HCT116 (cell line): Measurements from ENCODE around the gene EDEM1. TPM values are rescaled to one million over a fixed set of nuclear protein-coding genes. Genes with fewer than 3 reads are reported as not detected.

Source experiments
- ATAC-seq: fragments of 200-7000 bp; cut with Tn5 transposase; 2 replicates; pipeline ENCODE4 v1.9.1; 2020; ENCODE audit warnings: mild to moderate bottlenecking, moderate library complexity
- BruUV-seq: library from RNA; stranded (reverse); fragments of 400-500 nt; replicated peaks from 2 replicates; lab custom pipeline; 2021; lab: Mats Ljungman, UMichigan
- CTCF ChIA-PET: fragments of 300-600 bp; sonication (Branson Sonifier 250); formaldehyde crosslinking; loops from one replicate; lab custom pipeline; 2021; ENCODE audit warnings: antibody characterized with exemption; lab: Charles Lee
- POLR2A ChIA-PET: fragments of 300-600, 350-600 bp; sonication (Branson Sonifier 250); formaldehyde crosslinking; loops from one replicate; lab custom pipeline; 2021; ENCODE audit warnings: antibody characterized with exemption; lab: Charles Lee
- RAD21 ChIA-PET, 2 experiments: fragments of 300-600 bp; sonication (Branson Sonifier 250); formaldehyde crosslinking; loops; one replicate each; lab custom pipeline; 2023; ENCODE audit warnings: low total read pairs in 2 of 2; ENCODE audit not compliant: uncharacterized antibody in 2 of 2, unreplicated experiment in 2 of 2, low non-redundant PET in 1 of 2; lab: Charles Lee
- DNase-seq: peaks from one replicate; pipeline ENCODE4 v3.0.0-alpha.2; 2010; ENCODE audit warnings: low read depth, low spot score
- H2AFZ ChIP-seq: fragments of 200-600 bp; shearing (Covaris generic), sonication (generic); 2 replicates; pipeline ENCODE4 v1.6.1; 2017; ENCODE audit warnings: low read depth, mixed run types, mixed read lengths, antibody characterized with exemption, low read length; ENCODE audit not compliant: poor library complexity, severe bottlenecking
- H3K27ac ChIP-seq: 2 replicates; pipeline ENCODE4 v1.5.1; 2012; ENCODE audit warnings: low read depth, low read length
- H3K27me3 ChIP-seq: fragments of 200-600 bp; sonication (generic); 2 replicates; pipeline ENCODE4 v1.6.1; 2016; ENCODE audit warnings: mixed run types, low read length, mixed read lengths; ENCODE audit not compliant: insufficient read depth
- H3K36me3 ChIP-seq, 2 experiments: fragments of 200-500 bp in 1 of 2; fragments of 200-600 bp in 1 of 2; sonication (Bioruptor generic) in 1 of 2; sonication (generic) in 1 of 2; 2 replicates each; pipeline versions ENCODE4 v1.5.1 to v1.6.1; 2014 to 2016; ENCODE audit warnings: low read length in 2 of 2, inconsistent platforms in 1 of 2, mixed read lengths in 1 of 2, mixed run types in 1 of 2; ENCODE audit not compliant: insufficient read depth in 2 of 2, control insufficient read depth in 1 of 2
- H3K4me1 ChIP-seq, 2 experiments: fragments of 200-600 bp in 1 of 2; sonication (generic) in 1 of 2; 2 replicates each; pipeline versions ENCODE4 v1.5.1 to v1.6.1; 2012 to 2017; ENCODE audit warnings: low read length in 2 of 2, inconsistent platforms in 1 of 2, mild to moderate bottlenecking in 1 of 2, mixed read lengths in 1 of 2, mixed run types in 1 of 2, moderate library complexity in 1 of 2; ENCODE audit not compliant: insufficient read depth in 2 of 2, control insufficient read depth in 1 of 2
- H3K4me2 ChIP-seq: fragments of 200-600 bp; sonication (generic); 2 replicates; pipeline ENCODE4 v1.6.1; 2017; ENCODE audit warnings: mixed run types, low read length, mixed read lengths
- H3K4me3 ChIP-seq, 2 experiments: fragments of 200-600 bp in 1 of 2; sonication (generic) in 1 of 2; replicated peaks in 1 of 2; 2 replicates each; pipeline ENCODE4 v1.5.1; 2011 to 2016; ENCODE audit warnings: low read length in 2 of 2, control low read depth in 1 of 2, low read depth in 1 of 2, mild to moderate bottlenecking in 1 of 2, mixed read lengths in 1 of 2, mixed run types in 1 of 2
- H3K79me2 ChIP-seq: fragments of 200-600 bp; sonication (generic); 2 replicates; pipeline ENCODE4 v1.6.1; 2017; ENCODE audit warnings: mild to moderate bottlenecking, mixed run types, low read length, moderate library complexity, mixed read lengths; ENCODE audit not compliant: insufficient read depth
- H3K9ac ChIP-seq: fragments of 200-600 bp; sonication (generic); 2 replicates; pipeline ENCODE4 v1.6.1; 2016; ENCODE audit warnings: low read length, mixed read lengths
- H3K9me2 ChIP-seq: fragments of 200-600 bp; sonication (generic), shearing (Covaris generic); 2 replicates; pipeline ENCODE4 v1.6.1; 2017; ENCODE audit warnings: mixed run types, mild to moderate bottlenecking, moderate library complexity; ENCODE audit not compliant: insufficient read depth
- H3K9me3 ChIP-seq, 2 experiments: fragments of 200-500 bp in 1 of 2; fragments of 200-600 bp in 1 of 2; sonication (Bioruptor generic) in 1 of 2; sonication (generic) in 1 of 2; 2 replicates each; pipeline ENCODE4 v1.6.1; 2014 to 2017; ENCODE audit warnings: low read length in 2 of 2, mixed read lengths in 2 of 2, inconsistent platforms in 1 of 2, low read depth in 1 of 2, mild to moderate bottlenecking in 1 of 2, mixed run types in 1 of 2, moderate library complexity in 1 of 2; ENCODE audit not compliant: control insufficient read depth in 1 of 2, insufficient read depth in 1 of 2
- H4K20me1 ChIP-seq: fragments of 200-600 bp; sonication (generic), shearing (Covaris generic); 2 replicates; pipeline ENCODE4 v1.6.1; 2017; ENCODE audit warnings: mixed run types, mild to moderate bottlenecking, moderate library complexity; ENCODE audit not compliant: insufficient read depth
- CBX3 ChIP-seq: IDR thresholded peaks from 2 replicates; pipeline ENCODE4 v1.6.1; 2012; ENCODE audit warnings: low read depth
- CEBPB ChIP-seq: IDR thresholded peaks from 2 replicates; pipeline ENCODE4 v1.6.1; 2012; ENCODE audit warnings: low read depth
- CTCF ChIP-seq, 3 experiments: fragments of 200-600 bp in 1 of 3; sonication (generic) in 1 of 3; IDR thresholded peaks in 2 of 3; conservative IDR thresholded peaks in 1 of 3; 2 replicates each; pipeline ENCODE4 v1.5.1; 2012 to 2017; ENCODE audit warnings: low read depth in 2 of 3, low read length in 2 of 3, antibody characterized with exemption in 1 of 3, borderline replicate concordance in 1 of 3, control low read depth in 1 of 3, mild to moderate bottlenecking in 1 of 3, mixed read lengths in 1 of 3, mixed run types in 1 of 3, moderate library complexity in 1 of 3; ENCODE audit not compliant: insufficient read depth in 1 of 3
- EGR1 ChIP-seq: IDR thresholded peaks from 2 replicates; pipeline ENCODE4 v1.6.1; 2012; ENCODE audit warnings: low read depth
- ELF1 ChIP-seq: IDR thresholded peaks from 2 replicates; pipeline ENCODE4 v1.6.1; 2012; ENCODE audit warnings: low read depth, borderline replicate concordance
- EZH2phosphoT487 ChIP-seq: fragments of 200-600 bp; IDR thresholded peaks from 2 replicates; pipeline ENCODE4 v1.6.1; 2018; ENCODE audit warnings: antibody characterized with exemption, borderline replicate concordance
- FOSL1 ChIP-seq: IDR thresholded peaks from 2 replicates; pipeline ENCODE4 v1.6.1; 2012; ENCODE audit warnings: low read depth
- JUND ChIP-seq: IDR thresholded peaks from 2 replicates; pipeline ENCODE4 v1.6.1; 2012
- POLR2A ChIP-seq: IDR thresholded peaks from 2 replicates; pipeline ENCODE4 v1.7.0; 2011; ENCODE audit warnings: borderline replicate concordance; ENCODE audit not compliant: insufficient read depth, insufficient read length; ENCODE audit errors: extremely low read depth
- POLR2AphosphoS5 ChIP-seq: IDR thresholded peaks from 2 replicates; pipeline ENCODE4 v1.6.1; 2011; ENCODE audit warnings: mild to moderate bottlenecking, low read depth, low read length, moderate library complexity
- RAD21 ChIP-seq: IDR thresholded peaks from 2 replicates; pipeline ENCODE4 v1.6.1; 2012; ENCODE audit warnings: low read depth, mild to moderate bottlenecking
- SIN3A ChIP-seq: IDR thresholded peaks from 2 replicates; pipeline ENCODE4 v1.6.1; 2012; ENCODE audit warnings: low read depth
- SRF ChIP-seq: IDR thresholded peaks from 2 replicates; pipeline ENCODE4 v1.6.1; 2012; ENCODE audit warnings: low read depth
- TCF7L2 ChIP-seq: IDR thresholded peaks from 2 replicates; pipeline ENCODE4 v1.7.0; 2011; ENCODE audit warnings: borderline replicate concordance, inconsistent platforms; ENCODE audit not compliant: insufficient read depth, insufficient read length; ENCODE audit errors: extremely low read depth
- YY1 ChIP-seq: IDR thresholded peaks from 2 replicates; pipeline ENCODE4 v1.6.1; 2011; ENCODE audit warnings: low read length, low read depth, moderate library complexity, mild to moderate bottlenecking; ENCODE audit not compliant: insufficient replicate concordance; ENCODE audit errors: extremely low read depth
- ZBTB33 ChIP-seq: IDR thresholded peaks from 2 replicates; pipeline ENCODE4 v1.6.1; 2011; ENCODE audit warnings: mild to moderate bottlenecking, low read length, moderate library complexity; ENCODE audit not compliant: insufficient replicate concordance; ENCODE audit errors: extremely low read depth
- ZFX ChIP-seq: fragments of 450-650 bp; IDR thresholded peaks from 2 replicates; pipeline ENCODE4 v1.6.1; 2017
- ZNF274 ChIP-seq: fragments of 200-500 bp; sonication (Bioruptor generic); IDR thresholded peaks from 2 replicates; pipeline ENCODE4 v1.6.1; 2014; ENCODE audit warnings: mild to moderate bottlenecking, low read depth, low read length, inconsistent platforms
- intact Hi-C: fragments of 100-400 bp; cut with micrococcal nuclease; formaldehyde crosslinking; loops from 2 replicates; pipeline ENCODE4 v1.10.0; 2022
- total RNA-seq: library from RNA; stranded (reverse); gene quantifications from one replicate; pipeline ENCODE4 v1.2.1, GENCODE V29; 2021; ENCODE audit not compliant: unreplicated experiment
- TF ChIP-seq, protein P1 (sequence below): IDR thresholded peaks from 2 replicates; pipeline ENCODE4 v1.6.1; 2012; ENCODE audit warnings: low read depth
- TF ChIP-seq, protein P2 (sequence below): IDR thresholded peaks from 2 replicates; pipeline ENCODE4 v1.6.1; 2012
- TF ChIP-seq, protein P3 (sequence below): IDR thresholded peaks from 2 replicates; pipeline ENCODE4 v1.6.1; 2012

The EDEM1 gene
- total RNA-seq, 1 experiment from 2014 or later: 23.7 TPM

GRCh38 chr3:5162102-5162501 is 25.4 kb upstream of the EDEM1 start:
- H3K27ac ChIP-seq: peak overlapping the region; percentile 26; the same call in 1 of the 2 replicates
- no peak overlapping the region for H2AFZ ChIP-seq
- peak overlapping the region in 1 of 2 experiments; percentile 5; a peak in 1 of 4 replicates for H3K4me3 ChIP-seq
- intact Hi-C loops: no loop called here
- RAD21 ChIA-PET: no interaction called here
- no peaks in the 10 kb centered on the region for H3K9me2 ChIP-seq
- POLR2A ChIA-PET: interaction anchor here (0.5 kb wide), 1 partner anchor 199 kb away, joined by 7 read pairs; no protein-coding TSS in a partner anchor
- peak; percentile 55 for DNase-seq
- peaks cover 36 to 42% of the 10 kb centered on the region in 2 experiments for H3K4me1 ChIP-seq
- peaks cover 92% of the 10 kb centered on the region for H3K79me2 ChIP-seq
- no peaks in the 10 kb centered on the region for H3K27me3 ChIP-seq
- no TSS peak for BruUV-seq
- peak overlapping the region; percentile 64 for H3K4me2 ChIP-seq
- H4K20me1 ChIP-seq: peaks cover 21% of the 10 kb centered on the region; the same call in 1 of the 2 replicates
- no peaks in the 10 kb centered on the region for H3K9me3 ChIP-seq
- CTCF ChIA-PET: no interaction called here
- ATAC-seq: peak; percentile 94
- H3K36me3 ChIP-seq: no peaks in the 10 kb centered on the region
- H3K9ac ChIP-seq: no peak overlapping the region; the same call in 1 of the 2 replicates
- TF ChIP-seq ZFX (no peak), JUND (peak; percentile 39; the same call in 1 of the 2 replicates), RAD21 (no peak), YY1 (no peak), POLR2AphosphoS5 (no peak), CEBPB (0 out of 2 replicates have a peak, but pooled peaks have one; percentile 7), ZBTB33 (no peak), SRF (0 out of 2 replicates have a peak, but pooled peaks have one; percentile 23), EGR1 (no peak), POLR2A (no peak), CBX3 (no peak), ZNF274 (no peak), SIN3A (no peak), CTCF (IDR thresholded peaks at IDR 0.05 in 2 of 3, conservative IDR thresholded peaks at IDR 0.05 in 1 of 3; ENCODE audit: borderline replicate concordance in 1 of 3, insufficient read depth in 1 of 3, low read depth in 2 of 3, low read length in 2 of 3) (no peak), EZH2phosphoT487 (no peak), FOSL1 (peak; percentile 14; the same call in 1 of the 2 replicates), ELF1 (no peak), TCF7L2 (no peak)
- TF ChIP-seq, protein P1, sequence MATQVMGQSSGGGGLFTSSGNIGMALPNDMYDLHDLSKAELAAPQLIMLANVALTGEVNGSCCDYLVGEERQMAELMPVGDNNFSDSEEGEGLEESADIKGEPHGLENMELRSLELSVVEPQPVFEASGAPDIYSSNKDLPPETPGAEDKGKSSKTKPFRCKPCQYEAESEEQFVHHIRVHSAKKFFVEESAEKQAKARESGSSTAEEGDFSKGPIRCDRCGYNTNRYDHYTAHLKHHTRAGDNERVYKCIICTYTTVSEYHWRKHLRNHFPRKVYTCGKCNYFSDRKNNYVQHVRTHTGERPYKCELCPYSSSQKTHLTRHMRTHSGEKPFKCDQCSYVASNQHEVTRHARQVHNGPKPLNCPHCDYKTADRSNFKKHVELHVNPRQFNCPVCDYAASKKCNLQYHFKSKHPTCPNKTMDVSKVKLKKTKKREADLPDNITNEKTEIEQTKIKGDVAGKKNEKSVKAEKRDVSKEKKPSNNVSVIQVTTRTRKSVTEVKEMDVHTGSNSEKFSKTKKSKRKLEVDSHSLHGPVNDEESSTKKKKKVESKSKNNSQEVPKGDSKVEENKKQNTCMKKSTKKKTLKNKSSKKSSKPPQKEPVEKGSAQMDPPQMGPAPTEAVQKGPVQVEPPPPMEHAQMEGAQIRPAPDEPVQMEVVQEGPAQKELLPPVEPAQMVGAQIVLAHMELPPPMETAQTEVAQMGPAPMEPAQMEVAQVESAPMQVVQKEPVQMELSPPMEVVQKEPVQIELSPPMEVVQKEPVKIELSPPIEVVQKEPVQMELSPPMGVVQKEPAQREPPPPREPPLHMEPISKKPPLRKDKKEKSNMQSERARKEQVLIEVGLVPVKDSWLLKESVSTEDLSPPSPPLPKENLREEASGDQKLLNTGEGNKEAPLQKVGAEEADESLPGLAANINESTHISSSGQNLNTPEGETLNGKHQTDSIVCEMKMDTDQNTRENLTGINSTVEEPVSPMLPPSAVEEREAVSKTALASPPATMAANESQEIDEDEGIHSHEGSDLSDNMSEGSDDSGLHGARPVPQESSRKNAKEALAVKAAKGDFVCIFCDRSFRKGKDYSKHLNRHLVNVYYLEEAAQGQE: no peak
- TF ChIP-seq, protein P2, sequence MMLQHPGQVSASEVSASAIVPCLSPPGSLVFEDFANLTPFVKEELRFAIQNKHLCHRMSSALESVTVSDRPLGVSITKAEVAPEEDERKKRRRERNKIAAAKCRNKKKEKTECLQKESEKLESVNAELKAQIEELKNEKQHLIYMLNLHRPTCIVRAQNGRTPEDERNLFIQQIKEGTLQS: no peak
- TF ChIP-seq, protein P3, sequence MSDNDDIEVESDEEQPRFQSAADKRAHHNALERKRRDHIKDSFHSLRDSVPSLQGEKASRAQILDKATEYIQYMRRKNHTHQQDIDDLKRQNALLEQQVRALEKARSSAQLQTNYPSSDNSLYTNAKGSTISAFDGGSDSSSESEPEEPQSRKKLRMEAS: no peak
